GM21717 (cell line): ENCODE measurements around the gene ZNF57.
A peak's percentile ranks its signal among the peaks of the same experiment; 100 is the strongest.
"Not testable (repeated sequence)": the region's sequence is repeated elsewhere in the genome, so short reads cannot be mapped to it uniquely, and the experiment has no call there.

Experiments
- ATAC-seq: cut with Tn5 transposase; IDR thresholded peaks from one replicate; pipeline ENCODE4 v1.9.1; 2021; ENCODE audit warnings: mild to moderate bottlenecking, moderate library complexity; ENCODE audit not compliant: unreplicated experiment

The ZNF57 gene

GRCh38 chr19:2900296-2901252 is at the start of gene ZNF57:
Gene ZNF57, plus strand, starts transcription at chr19:2900928. Its CDS starts 118 bp downstream, at chr19:2901046.
- peak; percentile 90 for ATAC-seq

GRCh38 chr19:2852598-2852997 is 48.1 kb upstream of the ZNF57 start:
- ATAC-seq: no peak

GRCh38 chr19:2853015-2853606 is 47.6 kb upstream of the ZNF57 start:
- no peak for ATAC-seq

- ATAC-seq: no peak
Observed at GRCh38 chr19:2854849-2855248, 45.9 kb upstream of the ZNF57 start.

- ATAC-seq: no peak
Observed at GRCh38 chr19:2856457-2857050, 44.2 kb upstream of the ZNF57 start.

- ATAC-seq: no peak
Observed at GRCh38 chr19:2858864-2859263, 41.9 kb upstream of the ZNF57 start.

GRCh38 chr19:2863816-2864215 is 36.9 kb upstream of the ZNF57 start:
- no peak for ATAC-seq

GRCh38 chr19:2865334-2866100 is 35.2 kb upstream of the ZNF57 start:
- no peak for ATAC-seq

- ATAC-seq: no peak
Observed at GRCh38 chr19:2866495-2867024, 34.2 kb upstream of the ZNF57 start.

- ATAC-seq: no peak
Observed at GRCh38 chr19:2867025-2867991, 33.4 kb upstream of the ZNF57 start, which contains the start of gene ZNF556. Gene ZNF556, plus strand, starts transcription at chr19:2867335. Its CDS starts 87 bp downstream, at chr19:2867422.

- ATAC-seq: no peak
Observed at GRCh38 chr19:2869618-2870017, 31.1 kb upstream of the ZNF57 start.

- ATAC-seq: not testable (repeated sequence)
Observed at GRCh38 chr19:2872175-2872574, 28.6 kb upstream of the ZNF57 start.

- ATAC-seq: no peak
Observed at GRCh38 chr19:2877398-2878331, 23.1 kb upstream of the ZNF57 start.

- ATAC-seq: no peak
Observed at GRCh38 chr19:2883686-2884439, 16.9 kb upstream of the ZNF57 start.

- ATAC-seq: no peak
Observed at GRCh38 chr19:2885736-2886135, 15.0 kb upstream of the ZNF57 start.

- no peak for ATAC-seq
Observed at GRCh38 chr19:2887391-2887914, 13.3 kb upstream of the ZNF57 start.

- no peak for ATAC-seq
Observed at GRCh38 chr19:2888731-2889224, 11.9 kb upstream of the ZNF57 start.
